ENCODE data around the gene TENM3.
"Not testable (repeated sequence)": the region's sequence is repeated elsewhere in the genome, so short reads cannot be mapped to it uniquely, and the experiment has no call there.

The TENM3 gene

GRCh38 chr4:182243204-182243603, at the start of gene TENM3:
Gene TENM3, plus strand, starts transcription at chr4:182243402. Its CDS starts 80,619 bp downstream, at chr4:182324021.
- not testable (repeated sequence) for H3K79me2 ChIP-seq (ENCODE audit: low read length); H2AFZ ChIP-seq (ENCODE audit: low read depth, low read length); H3K4me1 ChIP-seq (ENCODE audit: low read length); H4K20me1 ChIP-seq (ENCODE audit: insufficient read depth, low read length); H3K9ac ChIP-seq (ENCODE audit: low read length); H3K36me3 ChIP-seq (replicated peaks; ENCODE audit: low read depth, low read length); H3K9me3 ChIP-seq (ENCODE audit: insufficient read depth, low read length); H3K4me3 ChIP-seq (ENCODE audit: low read length); H3K27me3 ChIP-seq (ENCODE audit: low read depth, low read length); H3K4me2 ChIP-seq (ENCODE audit: low read length); H3K27ac ChIP-seq (ENCODE audit: low read length)

DNA sequence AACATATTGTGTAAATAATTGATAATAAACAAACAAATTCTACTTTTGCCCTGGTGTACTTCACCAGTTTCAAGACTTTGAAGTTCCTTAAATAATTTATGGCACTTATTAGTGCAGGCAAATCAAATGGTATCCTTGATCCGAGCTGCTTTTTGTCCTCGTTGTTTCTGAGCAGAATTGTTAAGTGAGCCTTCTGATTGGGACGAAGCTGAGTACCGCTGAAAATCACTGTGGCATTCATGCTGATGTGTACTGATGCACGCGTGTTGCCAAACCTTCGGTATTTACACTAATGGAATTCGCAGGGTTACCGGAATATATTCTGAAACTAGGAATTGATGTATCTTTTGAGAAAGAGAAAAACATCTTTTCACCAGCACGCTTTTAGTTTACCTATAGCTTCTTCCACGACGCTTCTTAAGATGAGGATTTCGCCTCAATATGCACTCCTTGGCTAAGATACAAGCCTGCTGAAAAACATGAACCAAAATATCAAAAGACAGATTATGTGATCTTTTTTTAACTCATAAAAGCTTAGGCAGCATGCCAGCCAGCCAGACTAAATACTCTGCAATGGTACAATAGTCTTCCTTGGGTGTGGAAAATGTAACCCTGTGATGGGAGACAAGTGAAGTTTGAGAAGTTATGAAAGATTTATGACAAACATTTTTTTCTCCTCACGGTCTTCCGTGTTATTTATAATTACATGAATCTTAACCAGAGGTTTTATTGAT, 48.9 kb upstream of the TENM3 start:
- Histone ChIP-seq H3K4me1 (ENCODE audit: low read length) (no peaks in the 10 kb centered on the region), H3K9me3 (ENCODE audit: insufficient read depth, low read length) (no peaks in the 10 kb centered on the region), H3K27me3 (ENCODE audit: low read depth, low read length) (no peaks in the 10 kb centered on the region), H2AFZ (ENCODE audit: low read depth, low read length) (no peak overlapping the region), H3K79me2 (ENCODE audit: low read length) (no peaks in the 10 kb centered on the region), H3K27ac (ENCODE audit: low read length) (no peak overlapping the region), H3K4me3 (ENCODE audit: low read length) (no peak overlapping the region), H3K36me3 (replicated peaks; ENCODE audit: low read depth, low read length) (no peaks in the 10 kb centered on the region), H3K9ac (ENCODE audit: low read length) (no peak overlapping the region), H4K20me1 (ENCODE audit: insufficient read depth, low read length) (no peaks in the 10 kb centered on the region), H3K4me2 (ENCODE audit: low read length) (no peak overlapping the region)
- TF ChIP-seq CTCF (IDR thresholded peaks at IDR 0.05; ENCODE audit: low read depth, low read length) (no peak), EZH2phosphoT487 (IDR thresholded peaks at IDR 0.05; ENCODE audit: low read depth) (no peak)

GRCh38 chr4:182197611-182198010, 45.6 kb upstream of the TENM3 start:
- no peak overlapping the region for H2AFZ ChIP-seq (ENCODE audit: low read depth, low read length)
- H3K9me3 ChIP-seq (ENCODE audit: insufficient read depth, low read length) = no peaks in the 10 kb centered on the region
- H3K4me2 ChIP-seq (ENCODE audit: low read length) = no peak overlapping the region
- H3K27ac ChIP-seq (ENCODE audit: low read length) = no peak overlapping the region
- no peak overlapping the region for H3K9ac ChIP-seq (ENCODE audit: low read length)
- no peaks in the 10 kb centered on the region for H3K4me1 ChIP-seq (ENCODE audit: low read length)
- H3K79me2 ChIP-seq (ENCODE audit: low read length) = no peaks in the 10 kb centered on the region
- no peaks in the 10 kb centered on the region for H4K20me1 ChIP-seq (ENCODE audit: insufficient read depth, low read length)
- TF ChIP-seq CTCF (IDR thresholded peaks at IDR 0.05; ENCODE audit: low read depth, low read length) = no peak
- TF ChIP-seq EZH2phosphoT487 (IDR thresholded peaks at IDR 0.05; ENCODE audit: low read depth) = no peak
- no peaks in the 10 kb centered on the region for H3K27me3 ChIP-seq (ENCODE audit: low read depth, low read length)
- no peaks in the 10 kb centered on the region for H3K36me3 ChIP-seq (replicated peaks; ENCODE audit: low read depth, low read length)
- no peak overlapping the region for H3K4me3 ChIP-seq (ENCODE audit: low read length)

DNA sequence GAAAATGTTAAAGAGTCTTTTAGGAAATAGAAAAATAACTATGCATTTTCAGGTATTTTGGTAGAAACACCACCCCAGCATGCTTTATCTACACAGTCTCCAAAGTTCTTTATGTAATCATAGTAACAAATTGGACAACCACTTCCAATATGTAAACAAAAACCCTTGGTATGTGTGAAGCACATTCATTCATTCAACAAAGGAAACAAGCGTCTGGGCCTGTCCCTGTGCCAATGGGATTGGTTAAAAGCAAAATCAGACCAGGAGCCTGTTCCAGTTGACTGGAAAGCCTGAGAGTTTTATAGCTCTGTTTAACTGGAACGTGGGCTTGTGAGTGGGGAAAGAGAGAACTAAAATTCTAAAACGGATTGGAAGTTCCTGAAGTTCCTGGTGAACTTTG, 41.3 kb upstream of the TENM3 start:
- H3K79me2 ChIP-seq (ENCODE audit: low read length) = no peaks in the 10 kb centered on the region
- no peak overlapping the region for H2AFZ ChIP-seq (ENCODE audit: low read depth, low read length)
- no peaks in the 10 kb centered on the region for H3K4me1 ChIP-seq (ENCODE audit: low read length)
- no peaks in the 10 kb centered on the region for H3K36me3 ChIP-seq (replicated peaks; ENCODE audit: low read depth, low read length)
- H3K4me3 ChIP-seq (ENCODE audit: low read length) = no peak overlapping the region
- H3K27me3 ChIP-seq (ENCODE audit: low read depth, low read length) = 0 out of 2 replicates have a peak, but pooled peaks cover 2% of the 10 kb centered on the region
- no peak overlapping the region for H3K4me2 ChIP-seq (ENCODE audit: low read length)
- no peak for TF ChIP-seq CTCF (IDR thresholded peaks at IDR 0.05; ENCODE audit: low read depth, low read length)
- no peak for TF ChIP-seq EZH2phosphoT487 (IDR thresholded peaks at IDR 0.05; ENCODE audit: low read depth)
- no peak overlapping the region for H3K27ac ChIP-seq (ENCODE audit: low read length)
- no peaks in the 10 kb centered on the region for H4K20me1 ChIP-seq (ENCODE audit: insufficient read depth, low read length)
- H3K9me3 ChIP-seq (ENCODE audit: insufficient read depth, low read length) = no peaks in the 10 kb centered on the region
- H3K9ac ChIP-seq (ENCODE audit: low read length) = no peak overlapping the region
